ENCODE measurements around the gene SMAD3. TPM values are rescaled to one million over a fixed set of nuclear protein-coding genes. Genes with fewer than 3 reads are reported as not detected.

Gene SMAD3
- total RNA-seq, 4 donors from 2014 or later, result 25.9 to 69.4 (median 35.2) TPM

GRCh38 chr15:67177752-67178151, 112.3 kb downstream of the SMAD3 start:
- WGBS, 2 donors, result 65 to 72% methylated on average over 6 of the region's 6 CpGs
- H3K4me3 ChIP-seq (ENCODE audit: low read depth, poor library complexity, severe bottlenecking), result no peak overlapping the region
- intact Hi-C loops (cut with DNase I; ENCODE audit: low total_unique reads), result no loop called here
- peak in 1 of 2 donors; percentile 78 for DNase-seq (ENCODE audit: low spot score in 2 of 2)
- TF ChIP-seq POLR2A (IDR thresholded peaks at IDR 0.05), result no peak
- TF ChIP-seq CTCF (IDR thresholded peaks at IDR 0.05), result no peak

- H3K4me3 ChIP-seq (ENCODE audit: low read depth, poor library complexity, severe bottlenecking), result no peak overlapping the region
- intact Hi-C loops (cut with DNase I; ENCODE audit: low total_unique reads), result no loop called here
- 85 to 86% methylated on average over 11 of the region's 11 CpGs for WGBS, 2 donors
- TF ChIP-seq POLR2A (IDR thresholded peaks at IDR 0.05), result no peak
- TF ChIP-seq CTCF (IDR thresholded peaks at IDR 0.05), result no peak
- DNase-seq (ENCODE audit: low spot score in 2 of 2), result peak in 1 of 2 donors; percentile 56
Observed at GRCh38 chr15:67178569-67179210, 113.3 kb downstream of the SMAD3 start.

- peak in 1 of 2 donors; percentile 82 for DNase-seq (ENCODE audit: low spot score in 2 of 2)
- TF ChIP-seq CTCF (IDR thresholded peaks at IDR 0.05) (no peak), POLR2A (IDR thresholded peaks at IDR 0.05) (no peak)
- WGBS, 2 donors, result 84 to 94% methylated on average over 5 to 9 of the region's 9 CpGs
- intact Hi-C loops (cut with DNase I; ENCODE audit: low total_unique reads), result no loop called here
- H3K4me3 ChIP-seq (ENCODE audit: low read depth, poor library complexity, severe bottlenecking), result no peak overlapping the region
Observed at GRCh38 chr15:67179411-67179995, 114.1 kb downstream of the SMAD3 start.

- peak in 1 of 2 donors; percentile 84 for DNase-seq (ENCODE audit: low spot score in 2 of 2)
- TF ChIP-seq CTCF (IDR thresholded peaks at IDR 0.05), result no peak
- TF ChIP-seq POLR2A (IDR thresholded peaks at IDR 0.05), result no peak
- H3K4me3 ChIP-seq (ENCODE audit: low read depth, poor library complexity, severe bottlenecking), result no peak overlapping the region
- 91 to 93% methylated on average over 11 of the region's 11 CpGs for WGBS, 2 donors
- intact Hi-C loops (cut with DNase I; ENCODE audit: low total_unique reads), result no loop called here
Observed at GRCh38 chr15:67180035-67180434, 114.6 kb downstream of the SMAD3 start.

- DNase-seq (ENCODE audit: low spot score in 2 of 2), result peak in 1 of 2 donors; percentile 58
- 93 to 96% methylated on average over 10 of the region's 10 CpGs for WGBS, 2 donors
- intact Hi-C loops (cut with DNase I; ENCODE audit: low total_unique reads), result no loop called here
- no peak for TF ChIP-seq POLR2A (IDR thresholded peaks at IDR 0.05)
- TF ChIP-seq CTCF (IDR thresholded peaks at IDR 0.05), result no peak
- H3K4me3 ChIP-seq (ENCODE audit: low read depth, poor library complexity, severe bottlenecking), result no peak overlapping the region
Observed at GRCh38 chr15:67180514-67181191, 115.3 kb downstream of the SMAD3 start.
